K562 (cell line): Measurements from ENCODE around the gene PIK3CG. TPM values are rescaled to one million over a fixed set of nuclear protein-coding genes. Genes with fewer than 3 reads are reported as not detected.

ENCODE experiments used
- BRCA1 ChIP-seq, 2 experiments: fragments of 450-650 bp in 1 of 2; sonication (generic) in 1 of 2; formaldehyde crosslinking in 1 of 2; IDR thresholded peaks; 2 replicates each; pipeline versions ENCODE4 v1.5.0 to v1.6.1; 2017 to 2020; ENCODE audit warnings: mild to moderate bottlenecking in 1 of 2, missing genetic modification reagents in 1 of 2
- ELF4 ChIP-seq: fragments of 450-650 bp; formaldehyde crosslinking; IDR thresholded peaks from 2 replicates; pipeline ENCODE4 v1.4.0; 2022; ENCODE audit warnings: missing genetic modification characterization
- FOXK2 ChIP-seq, 2 experiments: fragments of 450-650 bp; IDR thresholded peaks in 1 of 2; conservative IDR thresholded peaks in 1 of 2; 2 replicates each; pipeline ENCODE4 v1.6.1; 2016; ENCODE audit warnings: low read depth in 2 of 2, mild to moderate bottlenecking in 1 of 2
- GMEB1 ChIP-seq: fragments of 250-450 bp; sonication (Bioruptor Pico); IDR thresholded peaks from 2 replicates; pipeline ENCODE4 v1.4.0; 2020; ENCODE audit warnings: mild to moderate bottlenecking
- HDAC6 ChIP-seq: IDR thresholded peaks from 2 replicates; pipeline ENCODE4 v1.6.1; 2012; ENCODE audit warnings: low read depth, mild to moderate bottlenecking, control low read depth, inconsistent platforms, low read length, moderate library complexity
- ILK ChIP-seq: fragments of 450-650 bp; IDR thresholded peaks from 2 replicates; pipeline ENCODE4 v1.6.1; 2016; ENCODE audit warnings: missing genetic modification characterization, low read depth, mild to moderate bottlenecking, missing compliant biosample characterization, moderate library complexity, borderline replicate concordance
- JUNB ChIP-seq: fragments of 450-650 bp; formaldehyde crosslinking; conservative IDR thresholded peaks from 2 replicates; pipeline ENCODE4 v1.4.0; 2020; ENCODE audit warnings: mild to moderate bottlenecking
- NFIC ChIP-seq: fragments of 450-650 bp; IDR thresholded peaks from 2 replicates; pipeline ENCODE4 v1.6.1; 2017; ENCODE audit warnings: mild to moderate bottlenecking, inconsistent platforms
- POLR2H ChIP-seq: IDR thresholded peaks from 2 replicates; pipeline ENCODE4 v1.6.1; 2016; ENCODE audit warnings: missing genetic modification characterization, low read depth, mild to moderate bottlenecking, control low read depth, missing compliant biosample characterization, moderate library complexity
- POLR3A ChIP-seq: IDR thresholded peaks from 2 replicates; pipeline ENCODE4 v1.6.1; 2011; ENCODE audit warnings: borderline replicate concordance, mild to moderate bottlenecking, moderate library complexity; ENCODE audit not compliant: insufficient read length, insufficient read depth; ENCODE audit errors: extremely low read depth
- SMARCC2 ChIP-seq: fragments of 450-650 bp; IDR thresholded peaks from 2 replicates; pipeline ENCODE4 v1.6.1; 2017; ENCODE audit warnings: antibody characterized with exemption, moderate library complexity, mild to moderate bottlenecking, low read depth
- TARDBP ChIP-seq: fragments of 450-650 bp; IDR thresholded peaks from 2 replicates; pipeline ENCODE4 v1.6.1; 2016
- THAP7 ChIP-seq: fragments of 250-450 bp; sonication (Bioruptor Pico); IDR thresholded peaks from 2 replicates; pipeline ENCODE4 v1.5.0; 2021
- THRA ChIP-seq: fragments of 450-650 bp; IDR thresholded peaks from 2 replicates; pipeline ENCODE4 v1.6.1; 2017; ENCODE audit warnings: mild to moderate bottlenecking, moderate library complexity
- TSHZ1 ChIP-seq: fragments of 250-450 bp; sonication (Bioruptor Pico); IDR thresholded peaks from 2 replicates; pipeline ENCODE4 v1.4.0; 2020; ENCODE audit warnings: mild to moderate bottlenecking, moderate library complexity
- ZNF639 ChIP-seq, 2 experiments: fragments of 200-800 bp in 1 of 2; sonication (Bioruptor generic) in 1 of 2; sonication (generic) in 1 of 2; formaldehyde crosslinking in 1 of 2; IDR thresholded peaks in 1 of 2; conservative IDR thresholded peaks in 1 of 2; 2 replicates each; pipeline versions ENCODE4 v1.5.0 to v1.6.1; 2016 to 2020; ENCODE audit warnings: missing compliant biosample characterization in 1 of 2, missing genetic modification characterization in 1 of 2, missing genetic modification reagents in 1 of 2
- ZNF655 ChIP-seq: fragments of 250-450 bp; sonication (Bioruptor Pico); IDR thresholded peaks from 2 replicates; pipeline ENCODE4 v1.5.0; 2021
- ZNF780A ChIP-seq: fragments of 250-450 bp; sonication (Bioruptor Pico); IDR thresholded peaks from 2 replicates; pipeline ENCODE4 v1.5.0; 2021; ENCODE audit warnings: mild to moderate bottlenecking
- polyA plus RNA-seq, 8 experiments: library from polyadenylated mRNA; depleted of rRNA in 4 of 8; stranded (reverse) in 5 of 8; unstranded in 3 of 8; fragments of >200 nt; fragmentation: Nextera tagmentation in 2 of 8; fragmentation: Illumina TruSeq in 1 of 8; extraction: Ambion mirVana in 2 of 8; extraction: Trizol in 1 of 8; gene quantifications; 2 replicates each; pipeline versions ENCODE4 v1.2.1 to v1.2.3, GENCODE V29; 2011 to 2014; ENCODE audit warnings: inconsistent platforms in 1 of 8, missing spikeins in 1 of 8
- total RNA-seq, 7 experiments: library from RNA; depleted of rRNA in 6 of 7; stranded (reverse); fragments of >200 nt in 6 of 7; fragmentation: Illumina TruSeq in 2 of 7; extraction: Trizol in 2 of 7; gene quantifications; 2 replicates each; pipeline versions ENCODE4 v1.2.1 to v1.2.3, GENCODE V29; 2011 to 2021; ENCODE audit warnings: low replicate concordance in 1 of 7

The PIK3CG gene
- total and polyA plus RNA-seq, 9 of the 15 experiments (the other 6 are each of a cell fraction or from before 2014, with no cell fraction given) = 5.3 to 42.5 (median 29.0) TPM

GRCh38 chr7:106870983-106871410 is 5.9 kb downstream of the PIK3CG start (continued):
- TF ChIP-seq ZNF780A (CRISPR knock-in tag) (no peak), ELF4 (no peak), THAP7 (CRISPR knock-in tag) (no peak), HDAC6 (no peak), THRA (no peak), POLR2H (tag) (0 out of 2 replicates have a peak, but pooled peaks have one; percentile 63), BRCA1 (IDR thresholded peaks at IDR 0.05) (no peak), BRCA1 (CRISPR knock-in tag; IDR thresholded peaks at IDR 0.05) (no peak), ILK (tag) (no peak), JUNB (no peak), SMARCC2 (no peak), TSHZ1 (CRISPR knock-in tag) (no peak), NFIC (no peak), FOXK2 (conservative IDR thresholded peaks at IDR 0.05 in 1 of 2, IDR thresholded peaks at IDR 0.05 in 1 of 2; ENCODE audit: low read depth in 2 of 2) (0 out of 4 replicates have a peak, but pooled peaks of 1 of the 2 experiments have one; percentile 12), GMEB1 (no peak), ZNF639 (CRISPR knock-in tag; conservative IDR thresholded peaks at IDR 0.05 in 1 of 2, IDR thresholded peaks at IDR 0.05 in 1 of 2) (no peak), ZNF655 (CRISPR knock-in tag) (no peak), TARDBP (no peak), POLR3A (no peak)
